Heart left ventricle (tissue), 13 donors: Measurements from ENCODE around the gene COX6A2.

Experiments used
- CTCF ChIP-seq, 12 donors: fragments of 200-600 bp; sonication (generic) in 4 of 12; IDR thresholded peaks; one replicate each; pipeline versions ENCODE4 v1.5.0 to v1.8.0; 2018 to 2022; ENCODE audit warnings: antibody characterized with exemption in 12 of 12, mild to moderate bottlenecking in 5 of 12
- POLR2A ChIP-seq, 2 donors: fragments of 450-650 bp; IDR thresholded peaks; one replicate each; pipeline ENCODE4 v1.6.1; 2017; ENCODE audit warnings: antibody characterized with exemption in 2 of 2, mild to moderate bottlenecking in 2 of 2, moderate library complexity in 2 of 2
- donor health status: ischemic (EF 13 %, LVEDD 7.1; RV severe dilation, severe dysfunction).
- donor health status: DM: no; HTN: yes; CAD: no.
- donor health status: DM: no; HTN: no; CAD: no.
- donor health status: ischemic (EF 25% LVEDD 6.9; RV normal size, moderate dysfunction).
- donor health status: ischemic (EF 25% LVEDD 5.7; RV mildly dilated, moderate dysfunction).
- donor health status: ischemic (EF 35%, LVEDD 5.7; RV mildly dilated, moderate dysfunction).
- donor health status: nonischemic (EF 11% LVEDD 7.7; RV severe dilation, severe dysfunction).
- donor health status: DM: yes; HTN: yes; CAD: no.
- donor health status: PGD.
- donor health status: ischemic (EF 29% LVEDD 5.4; RV normal size, mild dysfunction).
- donor health status: nonischemic (EF 23%, LVEDD 6.1; RV moderate dilation, normal function).

- TF ChIP-seq POLR2A (IDR thresholded peaks at IDR 0.05) (no peak), CTCF (IDR thresholded peaks at IDR 0.05) (no peak)
These were observed 500 bp downstream of the COX6A2 start for GRCh38 chr16:31427441-31428278.
